HCT116 (cell line): ENCODE results near the gene TUT1. TPM values are rescaled to one million over a fixed set of nuclear protein-coding genes. Genes with fewer than 3 reads are reported as not detected.

ENCODE experiments used
- ATAC-seq: fragments of 200-7000 bp; cut with Tn5 transposase; 2 replicates; pipeline ENCODE4 v1.9.1; 2020; ENCODE audit warnings: mild to moderate bottlenecking, moderate library complexity
- BruUV-seq: library from RNA; stranded (reverse); fragments of 400-500 nt; replicated peaks from 2 replicates; lab custom pipeline; 2021; lab: Mats Ljungman, UMichigan
- CTCF ChIA-PET: fragments of 300-600 bp; sonication (Branson Sonifier 250); formaldehyde crosslinking; loops from one replicate; lab custom pipeline; 2021; ENCODE audit warnings: antibody characterized with exemption; lab: Charles Lee
- POLR2A ChIA-PET: fragments of 300-600, 350-600 bp; sonication (Branson Sonifier 250); formaldehyde crosslinking; loops from one replicate; lab custom pipeline; 2021; ENCODE audit warnings: antibody characterized with exemption; lab: Charles Lee
- RAD21 ChIA-PET, 2 experiments: fragments of 300-600 bp; sonication (Branson Sonifier 250); formaldehyde crosslinking; loops; one replicate each; lab custom pipeline; 2023; ENCODE audit warnings: low total read pairs in 2 of 2; ENCODE audit not compliant: uncharacterized antibody in 2 of 2, unreplicated experiment in 2 of 2, low non-redundant PET in 1 of 2; lab: Charles Lee
- DNase-seq: peaks from one replicate; pipeline ENCODE4 v3.0.0-alpha.2; 2010; ENCODE audit warnings: low read depth, low spot score
- H2AFZ ChIP-seq: fragments of 200-600 bp; shearing (Covaris generic), sonication (generic); 2 replicates; pipeline ENCODE4 v1.6.1; 2017; ENCODE audit warnings: low read depth, mixed run types, mixed read lengths, antibody characterized with exemption, low read length; ENCODE audit not compliant: poor library complexity, severe bottlenecking
- H3K27ac ChIP-seq: 2 replicates; pipeline ENCODE4 v1.5.1; 2012; ENCODE audit warnings: low read depth, low read length
- H3K27me3 ChIP-seq: fragments of 200-600 bp; sonication (generic); 2 replicates; pipeline ENCODE4 v1.6.1; 2016; ENCODE audit warnings: mixed run types, low read length, mixed read lengths; ENCODE audit not compliant: insufficient read depth
- H3K36me3 ChIP-seq, 2 experiments: fragments of 200-500 bp in 1 of 2; fragments of 200-600 bp in 1 of 2; sonication (Bioruptor generic) in 1 of 2; sonication (generic) in 1 of 2; 2 replicates each; pipeline versions ENCODE4 v1.5.1 to v1.6.1; 2014 to 2016; ENCODE audit warnings: low read length in 2 of 2, inconsistent platforms in 1 of 2, mixed read lengths in 1 of 2, mixed run types in 1 of 2; ENCODE audit not compliant: insufficient read depth in 2 of 2, control insufficient read depth in 1 of 2
- H3K4me1 ChIP-seq, 2 experiments: fragments of 200-600 bp in 1 of 2; sonication (generic) in 1 of 2; 2 replicates each; pipeline versions ENCODE4 v1.5.1 to v1.6.1; 2012 to 2017; ENCODE audit warnings: low read length in 2 of 2, inconsistent platforms in 1 of 2, mild to moderate bottlenecking in 1 of 2, mixed read lengths in 1 of 2, mixed run types in 1 of 2, moderate library complexity in 1 of 2; ENCODE audit not compliant: insufficient read depth in 2 of 2, control insufficient read depth in 1 of 2
- H3K4me2 ChIP-seq: fragments of 200-600 bp; sonication (generic); 2 replicates; pipeline ENCODE4 v1.6.1; 2017; ENCODE audit warnings: mixed run types, low read length, mixed read lengths
- H3K4me3 ChIP-seq, 2 experiments: fragments of 200-600 bp in 1 of 2; sonication (generic) in 1 of 2; replicated peaks in 1 of 2; 2 replicates each; pipeline ENCODE4 v1.5.1; 2011 to 2016; ENCODE audit warnings: low read length in 2 of 2, control low read depth in 1 of 2, low read depth in 1 of 2, mild to moderate bottlenecking in 1 of 2, mixed read lengths in 1 of 2, mixed run types in 1 of 2
- H3K79me2 ChIP-seq: fragments of 200-600 bp; sonication (generic); 2 replicates; pipeline ENCODE4 v1.6.1; 2017; ENCODE audit warnings: mild to moderate bottlenecking, mixed run types, low read length, moderate library complexity, mixed read lengths; ENCODE audit not compliant: insufficient read depth
- H3K9ac ChIP-seq: fragments of 200-600 bp; sonication (generic); 2 replicates; pipeline ENCODE4 v1.6.1; 2016; ENCODE audit warnings: low read length, mixed read lengths
- H3K9me2 ChIP-seq: fragments of 200-600 bp; sonication (generic), shearing (Covaris generic); 2 replicates; pipeline ENCODE4 v1.6.1; 2017; ENCODE audit warnings: mixed run types, mild to moderate bottlenecking, moderate library complexity; ENCODE audit not compliant: insufficient read depth
- H3K9me3 ChIP-seq, 2 experiments: fragments of 200-500 bp in 1 of 2; fragments of 200-600 bp in 1 of 2; sonication (Bioruptor generic) in 1 of 2; sonication (generic) in 1 of 2; 2 replicates each; pipeline ENCODE4 v1.6.1; 2014 to 2017; ENCODE audit warnings: low read length in 2 of 2, mixed read lengths in 2 of 2, inconsistent platforms in 1 of 2, low read depth in 1 of 2, mild to moderate bottlenecking in 1 of 2, mixed run types in 1 of 2, moderate library complexity in 1 of 2; ENCODE audit not compliant: control insufficient read depth in 1 of 2, insufficient read depth in 1 of 2
- H4K20me1 ChIP-seq: fragments of 200-600 bp; sonication (generic), shearing (Covaris generic); 2 replicates; pipeline ENCODE4 v1.6.1; 2017; ENCODE audit warnings: mixed run types, mild to moderate bottlenecking, moderate library complexity; ENCODE audit not compliant: insufficient read depth
- EGR1 ChIP-seq: IDR thresholded peaks from 2 replicates; pipeline ENCODE4 v1.6.1; 2012; ENCODE audit warnings: low read depth
- ELF1 ChIP-seq: IDR thresholded peaks from 2 replicates; pipeline ENCODE4 v1.6.1; 2012; ENCODE audit warnings: low read depth, borderline replicate concordance
- EZH2 ChIP-seq: fragments of 200-600 bp; sonication (generic); IDR thresholded peaks from 2 replicates; pipeline ENCODE4 v1.6.1; 2017; ENCODE audit warnings: antibody characterized with exemption, mixed run types
- EZH2phosphoT487 ChIP-seq: fragments of 200-600 bp; IDR thresholded peaks from 2 replicates; pipeline ENCODE4 v1.6.1; 2018; ENCODE audit warnings: antibody characterized with exemption, borderline replicate concordance
- JUND ChIP-seq: IDR thresholded peaks from 2 replicates; pipeline ENCODE4 v1.6.1; 2012
- MAX ChIP-seq: IDR thresholded peaks from 2 replicates; pipeline ENCODE4 v1.6.1; 2012
- POLR2AphosphoS5 ChIP-seq: IDR thresholded peaks from 2 replicates; pipeline ENCODE4 v1.6.1; 2011; ENCODE audit warnings: mild to moderate bottlenecking, low read depth, low read length, moderate library complexity
- RAD21 ChIP-seq: IDR thresholded peaks from 2 replicates; pipeline ENCODE4 v1.6.1; 2012; ENCODE audit warnings: low read depth, mild to moderate bottlenecking
- SIN3A ChIP-seq: IDR thresholded peaks from 2 replicates; pipeline ENCODE4 v1.6.1; 2012; ENCODE audit warnings: low read depth
- YY1 ChIP-seq: IDR thresholded peaks from 2 replicates; pipeline ENCODE4 v1.6.1; 2011; ENCODE audit warnings: low read length, low read depth, moderate library complexity, mild to moderate bottlenecking; ENCODE audit not compliant: insufficient replicate concordance; ENCODE audit errors: extremely low read depth
- ZBTB33 ChIP-seq: IDR thresholded peaks from 2 replicates; pipeline ENCODE4 v1.6.1; 2011; ENCODE audit warnings: mild to moderate bottlenecking, low read length, moderate library complexity; ENCODE audit not compliant: insufficient replicate concordance; ENCODE audit errors: extremely low read depth
- ZFX ChIP-seq: fragments of 450-650 bp; IDR thresholded peaks from 2 replicates; pipeline ENCODE4 v1.6.1; 2017
- intact Hi-C: fragments of 100-400 bp; cut with micrococcal nuclease; formaldehyde crosslinking; loops from 2 replicates; pipeline ENCODE4 v1.10.0; 2022
- total RNA-seq: library from RNA; stranded (reverse); gene quantifications from one replicate; pipeline ENCODE4 v1.2.1, GENCODE V29; 2021; ENCODE audit not compliant: unreplicated experiment

TUT1 gene
- total RNA-seq, 1 experiment from 2014 or later = 49.0 TPM

- peaks cover 0 to 5% of the 10 kb centered on the region in 2 experiments; a peak in 2 of 4 replicates for H3K36me3 ChIP-seq
- intact Hi-C loops = loop anchor here (5.0 kb wide), 1 partner anchor 34 kb away; the partner anchor contains the start of gene GANAB
Observed at GRCh38 chr11:62613291-62613778, 22.0 kb upstream of the TUT1 start.

GRCh38 chr11:62612366-62613290 is 21.3 kb upstream of the TUT1 start, which contains the start of the genes EML3 and ROM1:
EML3 (minus strand) TSS chr11:62612775; CDS start chr11:62612457, 318 bp downstream.
ROM1 (plus strand) TSS chr11:62613257; CDS start chr11:62613282, 25 bp downstream.
- peaks cover 13% of the 10 kb centered on the region for H3K79me2 ChIP-seq
- no peaks in the 10 kb centered on the region for H3K9me2 ChIP-seq
- ChIA-PET RAD21 (interaction anchor here in 1 of 2 experiments (1.0 kb wide), 1 partner anchor 188 kb away, joined by 4 read pairs; no protein-coding TSS in a partner anchor), POLR2A (interaction anchor here (1.2 to 2.2 kb wide), 2 partner anchors 9 to 228 kb away, joined by 5 read pairs; partner anchors contain the start of gene B3GAT3), CTCF (interaction anchor here (0.8 to 2.8 kb wide), 8 partner anchors 8 to 217 kb away, joined by 3 to 16 read pairs (median 5); partner anchors contain the start of genes B3GAT3, C11orf98, CSKMT and HNRNPUL2)
- H3K4me2 ChIP-seq = peak within 1 kb of the TSS; percentile 87
- H3K4me3 ChIP-seq = peak within 1 kb of the TSS; percentile 87 to 94
- peak within 1 kb of the TSS; percentile 93 for H3K9ac ChIP-seq
- intact Hi-C loops = loop anchor here (5.0 kb wide), 1 partner anchor 35 kb away; the partner anchor contains the start of gene GANAB
- H3K27ac ChIP-seq = peak within 1 kb of the TSS; percentile 83
- no peaks in the 10 kb centered on the region for H3K27me3 ChIP-seq
- peak; percentile 79 for ATAC-seq
- H3K9me3 ChIP-seq = no peaks in the 10 kb centered on the region
- peaks cover 0 to 5% of the 10 kb centered on the region in 2 experiments; a peak in 2 of 4 replicates for H3K36me3 ChIP-seq
- peaks cover 28 to 45% of the 10 kb centered on the region in 2 experiments for H3K4me1 ChIP-seq
- no peak for DNase-seq
- no peak within 1 kb of the TSS for H2AFZ ChIP-seq
- H4K20me1 ChIP-seq = no peaks in the 10 kb centered on the region
- BruUV-seq = no TSS peak
- TF ChIP-seq JUND (no peak), MAX (peak; percentile 53; the same call in 1 of the 2 replicates), EGR1 (peak; percentile 59; the same call in 1 of the 2 replicates), RAD21 (peak; percentile 47), POLR2AphosphoS5 (0 out of 2 replicates have a peak, but pooled peaks have one; percentile 47), ZBTB33 (no peak), SIN3A (0 out of 2 replicates have a peak, but pooled peaks have one; percentile 37), YY1 (no peak), ZFX (peak; percentile 41; the same call in 1 of the 2 replicates)

More at GRCh38 chr11:62613291-62613778, 22.0 kb upstream of the TUT1 start:
- no TSS peak for BruUV-seq
- ChIA-PET CTCF (interaction anchor here (2.8 kb wide), 1 partner anchor 8 kb away, joined by 16 read pairs; the partner anchor contains the start of gene B3GAT3), POLR2A (interaction anchor here (2.2 kb wide), 1 partner anchor 8 kb away, joined by 5 read pairs; the partner anchor contains the start of gene B3GAT3), RAD21 (no interaction called here)
- H3K27me3 ChIP-seq = no peaks in the 10 kb centered on the region
- peaks cover 28 to 45% of the 10 kb centered on the region in 2 experiments for H3K4me1 ChIP-seq
- no peak overlapping the region for H2AFZ ChIP-seq
- peak overlapping the region; percentile 93 for H3K9ac ChIP-seq
- H3K79me2 ChIP-seq = peaks cover 13% of the 10 kb centered on the region
- H3K9me2 ChIP-seq = no peaks in the 10 kb centered on the region
- H3K9me3 ChIP-seq = no peaks in the 10 kb centered on the region
- H3K27ac ChIP-seq = peak overlapping the region; percentile 83
- H4K20me1 ChIP-seq = no peaks in the 10 kb centered on the region
- ATAC-seq (no peak), DNase-seq (no peak)
- H3K4me2 ChIP-seq = peak overlapping the region; percentile 87
- H3K4me3 ChIP-seq = no peak overlapping the region
- TF ChIP-seq EZH2 (no peak), ELF1 (no peak), POLR2AphosphoS5 (no peak), EZH2phosphoT487 (no peak)
